Measurements from ENCODE around the gene MTCH1. TPM values are rescaled to one million over a fixed set of nuclear protein-coding genes. Genes with fewer than 3 reads are reported as not detected.

MTCH1 gene
- total RNA-seq, 1 donor from 2014 or later, result 175 TPM

GRCh38 chr6:37022135-37022863 is 36.3 kb upstream of the MTCH1 start:
- TF ChIP-seq CTCF (IDR thresholded peaks at IDR 0.05), result no peak
- no peaks in the 10 kb centered on the region for H3K9me3 ChIP-seq

GRCh38 chr6:37021356-37022129 is 35.5 kb upstream of the MTCH1 start:
- H3K27ac ChIP-seq, result no peak overlapping the region
- H3K36me3 ChIP-seq, result no peaks in the 10 kb centered on the region
- peaks cover 0 to 2% of the 10 kb centered on the region in 2 donors for H3K4me1 ChIP-seq
- no peak for DNase-seq (ENCODE audit: low spot score in 2 of 2)
- H3K27me3 ChIP-seq, result no peaks in the 10 kb centered on the region
- no peaks in the 10 kb centered on the region for H3K9me3 ChIP-seq
- TF ChIP-seq CTCF (IDR thresholded peaks at IDR 0.05), result no peak
- intact Hi-C loops (cut with DNase I), result no loop called here
- H3K4me3 ChIP-seq, result no peak overlapping the region

More at GRCh38 chr6:37022135-37022863, 36.3 kb upstream of the MTCH1 start:
- no peaks in the 10 kb centered on the region for H3K27me3 ChIP-seq
- no peak overlapping the region for H3K27ac ChIP-seq
- H3K36me3 ChIP-seq, result no peaks in the 10 kb centered on the region
- DNase-seq (ENCODE audit: low spot score in 2 of 2), result no peak
- H3K4me3 ChIP-seq, result no peak overlapping the region
- intact Hi-C loops (cut with DNase I), result no loop called here
- peaks cover 0 to 2% of the 10 kb centered on the region in 2 donors for H3K4me1 ChIP-seq

- no peak for DNase-seq (ENCODE audit: low spot score in 2 of 2)
- peaks cover 0 to 2% of the 10 kb centered on the region in 2 donors for H3K4me1 ChIP-seq
- H3K27ac ChIP-seq, result no peak overlapping the region
- no peak for TF ChIP-seq CTCF (IDR thresholded peaks at IDR 0.05)
- intact Hi-C loops (cut with DNase I), result no loop called here
- H3K27me3 ChIP-seq, result no peaks in the 10 kb centered on the region
- no peak overlapping the region for H3K4me3 ChIP-seq
- H3K9me3 ChIP-seq, result no peaks in the 10 kb centered on the region
- H3K36me3 ChIP-seq, result no peaks in the 10 kb centered on the region
Measured at GRCh38 chr6:37020812-37021211, 34.8 kb upstream of the MTCH1 start.

- no peaks in the 10 kb centered on the region for H3K36me3 ChIP-seq
- no peaks in the 10 kb centered on the region for H3K27me3 ChIP-seq
- no peak for DNase-seq (ENCODE audit: low spot score in 2 of 2)
- TF ChIP-seq CTCF (IDR thresholded peaks at IDR 0.05), result no peak
- intact Hi-C loops (cut with DNase I), result no loop called here
- peaks cover 0 to 2% of the 10 kb centered on the region in 2 donors for H3K4me1 ChIP-seq
- no peaks in the 10 kb centered on the region for H3K9me3 ChIP-seq
- no peak overlapping the region for H3K4me3 ChIP-seq
- H3K27ac ChIP-seq, result no peak overlapping the region
Measured at GRCh38 chr6:37020381-37020780, 34.4 kb upstream of the MTCH1 start.

GRCh38 chr6:37019065-37019450 is 33.1 kb upstream of the MTCH1 start:
- intact Hi-C loops (cut with DNase I), result loop anchor here (2.0 to 5.0 kb wide), 2 partner anchors 32 to 42 kb away; partner anchors contain the start of gene MTCH1
- no peak overlapping the region for H3K4me3 ChIP-seq
- H3K4me1 ChIP-seq, result peaks cover 0 to 2% of the 10 kb centered on the region in 2 donors
- no peaks in the 10 kb centered on the region for H3K36me3 ChIP-seq
- no peak overlapping the region for H3K27ac ChIP-seq
- no peak for DNase-seq (ENCODE audit: low spot score in 2 of 2)
- H3K27me3 ChIP-seq, result no peaks in the 10 kb centered on the region
- H3K9me3 ChIP-seq, result no peaks in the 10 kb centered on the region
- TF ChIP-seq CTCF (IDR thresholded peaks at IDR 0.05), result no peak
